ENCODE results near the gene ASF1A.

Gene ASF1A

DNA sequence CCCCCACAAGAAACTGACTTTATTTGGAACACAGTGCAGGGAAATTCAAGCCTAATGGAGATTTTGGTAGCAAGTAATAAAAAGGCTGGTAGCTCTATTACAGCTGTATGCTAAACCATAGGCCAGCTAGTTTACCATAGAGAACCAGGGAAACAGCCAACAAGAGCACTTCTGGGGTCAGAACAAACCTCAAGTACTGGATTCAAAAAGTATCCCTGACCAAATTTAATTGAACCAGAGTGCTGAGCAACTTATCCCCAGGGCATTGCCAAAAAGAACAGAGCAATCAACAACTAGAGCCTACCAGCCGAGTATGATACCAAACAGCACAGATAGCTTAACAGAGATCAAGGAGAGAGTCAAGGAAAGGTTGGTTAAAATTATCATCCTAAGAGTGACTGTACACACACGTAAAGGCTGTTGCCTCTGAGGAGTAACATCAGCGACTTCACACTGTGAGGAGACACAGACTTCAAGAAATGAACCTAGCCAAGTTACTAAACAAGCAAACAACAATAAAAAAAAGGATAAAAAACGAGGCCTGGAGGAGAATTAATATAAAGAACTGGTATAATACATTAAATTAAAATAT lies 11.5 kb upstream of the ASF1A start:
- Mint-ChIP-seq H3K4me1 (no peaks in the 10 kb centered on the region), H3K36me3 (ENCODE audit: low read depth) (peaks cover 23% of the 10 kb centered on the region), H3K4me3 (no peak overlapping the region), H3K27ac (peak overlapping the region; percentile 53), H3K27me3 (ENCODE audit: low read depth, poor library complexity) (no peaks in the 10 kb centered on the region), H3K9me3 (peaks cover 4% of the 10 kb centered on the region)
- TF ChIP-seq, protein P1, sequence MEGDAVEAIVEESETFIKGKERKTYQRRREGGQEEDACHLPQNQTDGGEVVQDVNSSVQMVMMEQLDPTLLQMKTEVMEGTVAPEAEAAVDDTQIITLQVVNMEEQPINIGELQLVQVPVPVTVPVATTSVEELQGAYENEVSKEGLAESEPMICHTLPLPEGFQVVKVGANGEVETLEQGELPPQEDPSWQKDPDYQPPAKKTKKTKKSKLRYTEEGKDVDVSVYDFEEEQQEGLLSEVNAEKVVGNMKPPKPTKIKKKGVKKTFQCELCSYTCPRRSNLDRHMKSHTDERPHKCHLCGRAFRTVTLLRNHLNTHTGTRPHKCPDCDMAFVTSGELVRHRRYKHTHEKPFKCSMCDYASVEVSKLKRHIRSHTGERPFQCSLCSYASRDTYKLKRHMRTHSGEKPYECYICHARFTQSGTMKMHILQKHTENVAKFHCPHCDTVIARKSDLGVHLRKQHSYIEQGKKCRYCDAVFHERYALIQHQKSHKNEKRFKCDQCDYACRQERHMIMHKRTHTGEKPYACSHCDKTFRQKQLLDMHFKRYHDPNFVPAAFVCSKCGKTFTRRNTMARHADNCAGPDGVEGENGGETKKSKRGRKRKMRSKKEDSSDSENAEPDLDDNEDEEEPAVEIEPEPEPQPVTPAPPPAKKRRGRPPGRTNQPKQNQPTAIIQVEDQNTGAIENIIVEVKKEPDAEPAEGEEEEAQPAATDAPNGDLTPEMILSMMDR (IDR thresholded peaks at IDR 0.05): no peak
- no peak for DNase-seq

DNA sequence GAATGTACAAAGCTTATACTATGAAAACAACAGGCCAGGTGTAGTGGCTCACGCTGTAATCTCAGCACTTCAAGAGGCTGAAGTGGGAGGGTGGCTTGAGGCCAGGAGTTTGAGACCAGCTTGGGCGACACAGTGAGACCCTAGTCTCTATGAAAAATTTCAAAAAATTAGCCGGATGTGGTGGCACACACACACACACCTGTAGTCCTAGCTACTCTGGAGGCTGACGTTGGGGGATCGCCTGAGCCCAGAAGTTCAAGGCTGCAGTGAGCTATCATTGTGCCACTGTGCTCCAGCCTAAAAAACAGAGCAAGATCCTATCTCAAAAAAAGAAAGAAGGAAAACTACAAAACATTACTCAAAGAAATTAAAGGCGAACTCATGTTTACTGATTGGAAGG lies 7.3 kb upstream of the ASF1A start:
- H3K27ac Mint-ChIP-seq: peak overlapping the region; percentile 79
- H3K9me3 Mint-ChIP-seq: peaks cover 4% of the 10 kb centered on the region
- H3K36me3 Mint-ChIP-seq (ENCODE audit: low read depth): peaks cover 32% of the 10 kb centered on the region
- TF ChIP-seq, protein P1 (IDR thresholded peaks at IDR 0.05): no peak
- DNase-seq: no peak
- peaks cover 2% of the 10 kb centered on the region for H3K4me1 Mint-ChIP-seq
- H3K4me3 Mint-ChIP-seq: no peak overlapping the region
- H3K27me3 Mint-ChIP-seq (ENCODE audit: low read depth, poor library complexity): no peaks in the 10 kb centered on the region

DNA sequence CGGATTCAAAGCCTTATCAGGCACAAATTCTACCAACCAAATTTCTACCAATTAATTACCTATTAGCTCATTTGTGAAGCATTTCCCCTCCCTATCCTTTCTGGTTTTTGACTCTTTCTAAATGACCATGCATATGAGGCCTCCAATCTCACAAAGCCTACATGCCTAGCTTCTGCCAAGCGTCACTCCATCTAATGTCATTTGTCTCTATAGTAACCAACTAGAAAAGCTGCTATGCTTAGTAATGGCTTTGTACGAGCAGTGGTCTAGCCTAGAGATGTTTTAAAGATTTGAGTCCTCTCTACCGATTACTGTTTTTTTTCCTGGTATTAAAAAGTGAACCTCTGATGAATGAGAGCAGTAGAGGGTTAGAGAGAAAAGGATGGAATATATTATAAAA lies 4.8 kb upstream of the ASF1A start:
- Mint-ChIP-seq H3K4me1 (peaks cover 21% of the 10 kb centered on the region), H3K9me3 (no peaks in the 10 kb centered on the region), H3K27me3 (ENCODE audit: low read depth, poor library complexity) (peaks cover 4% of the 10 kb centered on the region), H3K36me3 (ENCODE audit: low read depth) (peaks cover 28% of the 10 kb centered on the region), H3K27ac (no peak overlapping the region), H3K4me3 (no peak overlapping the region)
- DNase-seq: no peak
- TF ChIP-seq, protein P1 (IDR thresholded peaks at IDR 0.05): no peak

- H3K9me3 Mint-ChIP-seq: no peaks in the 10 kb centered on the region
- H3K4me3 Mint-ChIP-seq: no peak overlapping the region
- peaks cover 27% of the 10 kb centered on the region for H3K4me1 Mint-ChIP-seq
- TF ChIP-seq, protein P1 (IDR thresholded peaks at IDR 0.05): no peak
- H3K27ac Mint-ChIP-seq: no peak overlapping the region
- no peak for DNase-seq
- peaks cover 6% of the 10 kb centered on the region for H3K27me3 Mint-ChIP-seq (ENCODE audit: low read depth, poor library complexity)
- peaks cover 24% of the 10 kb centered on the region for H3K36me3 Mint-ChIP-seq (ENCODE audit: low read depth)
Measured at GRCh38 chr6:118890997-118891790, 2.8 kb upstream of the ASF1A start.

GRCh38 chr6:118892355-118892991 lies 1.5 kb upstream of the ASF1A start:
- DNase-seq: no peak

More at GRCh38 chr6:118892355-118892991, 1.5 kb upstream of the ASF1A start:
- Mint-ChIP-seq H3K36me3 (ENCODE audit: low read depth) (peaks cover 16% of the 10 kb centered on the region), H3K27me3 (ENCODE audit: low read depth, poor library complexity) (peaks cover 6% of the 10 kb centered on the region), H3K9me3 (no peaks in the 10 kb centered on the region), H3K27ac (no peak overlapping the region), H3K4me1 (peaks cover 32% of the 10 kb centered on the region), H3K4me3 (peak overlapping the region; percentile 94)
- TF ChIP-seq, protein P1 (IDR thresholded peaks at IDR 0.05): no peak

All from nephron progenitor cell (in vitro differentiated cells).